22Rv1 (cell line): ENCODE measurements around the gene FAM240B.

ENCODE experiments used
- H3K27ac ChIP-seq: fragments of 450-650 bp; 2 replicates; pipeline ENCODE4 v1.5.1; 2017
- CTCF ChIP-seq: fragments of 450-650 bp; IDR thresholded peaks from 2 replicates; pipeline ENCODE4 v1.5.1; 2017; ENCODE audit warnings: mild to moderate bottlenecking
- ZFX ChIP-seq: fragments of 450-650 bp; IDR thresholded peaks from 2 replicates; pipeline ENCODE4 v1.6.1; 2017; ENCODE audit warnings: antibody characterized with exemption, borderline replicate concordance

The FAM240B gene

GRCh38 chr9:38706493-38706892, 13.4 kb downstream of the FAM240B start:
- no peak overlapping the region for H3K27ac ChIP-seq
- TF ChIP-seq ZFX (no peak), CTCF (no peak)

- no peak overlapping the region for H3K27ac ChIP-seq
- TF ChIP-seq CTCF (no peak), ZFX (no peak)
These were observed 14.0 kb downstream of the FAM240B start for GRCh38 chr9:38705917-38706316.

GRCh38 chr9:38700695-38701094, 19.2 kb downstream of the FAM240B start:
- TF ChIP-seq CTCF: no peak
- TF ChIP-seq ZFX: no peak
- no peak overlapping the region for H3K27ac ChIP-seq

DNA sequence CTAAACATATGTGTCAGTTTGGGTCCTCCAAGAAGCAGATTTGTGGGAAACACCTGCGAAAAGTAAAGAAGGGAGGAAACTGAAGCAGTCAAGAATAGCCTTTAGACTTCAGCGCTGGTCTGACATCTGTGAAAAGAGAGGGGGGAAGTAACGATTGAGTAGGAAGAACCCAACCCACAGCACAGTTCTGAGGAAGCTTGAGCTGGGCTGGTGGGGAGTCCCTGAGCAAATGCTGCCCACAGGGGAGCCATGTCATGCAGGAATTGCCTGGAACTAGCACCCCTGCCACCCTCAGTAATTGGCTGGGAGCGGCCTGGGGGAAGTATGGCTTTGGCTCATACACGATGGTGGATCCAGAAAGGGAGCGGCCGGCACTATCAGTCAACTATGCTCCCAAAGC, 20.6 kb downstream of the FAM240B start:
- TF ChIP-seq ZFX (no peak), CTCF (no peak)
- no peak overlapping the region for H3K27ac ChIP-seq

DNA sequence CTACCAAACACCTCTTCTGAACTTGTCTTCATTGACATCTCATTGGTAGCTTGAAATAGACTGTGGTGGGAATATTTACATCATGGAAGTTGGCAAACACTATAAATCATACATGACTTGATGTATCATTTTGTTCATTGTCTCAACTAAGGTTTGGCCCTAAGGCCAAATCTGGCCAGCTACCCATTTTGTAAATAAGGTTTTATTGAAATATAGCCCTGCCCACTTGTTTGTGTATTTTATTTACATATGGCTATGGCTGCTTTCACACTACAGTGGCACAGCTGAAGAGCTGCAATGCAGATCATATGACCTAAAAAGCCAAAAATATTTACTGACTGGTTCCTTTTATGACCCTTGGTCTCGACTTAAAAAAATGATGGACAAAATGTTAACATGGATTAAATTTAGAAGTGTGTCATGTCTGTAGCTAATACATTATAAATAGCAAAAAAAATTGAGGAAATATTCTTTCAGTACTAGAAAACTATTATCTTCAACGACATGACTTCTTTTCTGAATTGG, 22.1 kb downstream of the FAM240B start:
- TF ChIP-seq ZFX (no peak), CTCF (no peak)
- no peak overlapping the region for H3K27ac ChIP-seq

GRCh38 chr9:38696999-38697398, 22.9 kb downstream of the FAM240B start:
- H3K27ac ChIP-seq: no peak overlapping the region
- TF ChIP-seq CTCF (no peak), ZFX (no peak)

GRCh38 chr9:38694676-38695075, 25.3 kb downstream of the FAM240B start:
- no peak overlapping the region for H3K27ac ChIP-seq
- TF ChIP-seq CTCF (no peak), ZFX (no peak)
